Gastrocnemius medialis (tissue), 4 donors: Measurements from ENCODE around the gene KRT82.

Source experiments
- CTCF ChIP-seq, 5 experiments: fragments of 450-650 bp in 3 of 5; fragments of 200-600 bp in 2 of 5; sonication (generic) in 2 of 5; IDR thresholded peaks in 4 of 5; conservative IDR thresholded peaks in 1 of 5; 1 replicate in 4 of 5; 2 replicates in 1 of 5; pipeline ENCODE4 v1.5.1; 2016 to 2019; ENCODE audit warnings: antibody characterized with exemption in 5 of 5, mild to moderate bottlenecking in 3 of 5, moderate library complexity in 3 of 5
- POLR2A ChIP-seq, 2 donors: fragments of 450-650 bp; IDR thresholded peaks; one replicate each; pipeline ENCODE4 v1.6.1; 2017; ENCODE audit warnings: antibody characterized with exemption in 2 of 2, mild to moderate bottlenecking in 2 of 2, moderate library complexity in 2 of 2

GRCh38 chr12:52368508-52368907, 37.6 kb downstream of the KRT82 start:
- TF ChIP-seq CTCF (IDR thresholded peaks at IDR 0.05 in 4 of 5, conservative IDR thresholded peaks at IDR 0.05 in 1 of 5) (no peak), POLR2A (IDR thresholded peaks at IDR 0.05) (no peak)
